GM18870 (cell line): Measurements from ENCODE around the gene FAM149B1.
"Not testable (repeated sequence)": the region's sequence is repeated elsewhere in the genome, so short reads cannot be mapped to it uniquely, and the experiment has no call there.

Experiments used
- ATAC-seq: cut with Tn5 transposase; IDR thresholded peaks from one replicate; pipeline ENCODE4 v1.9.1; 2021; ENCODE audit warnings: moderate library complexity; ENCODE audit not compliant: unreplicated experiment

The FAM149B1 gene

DNA sequence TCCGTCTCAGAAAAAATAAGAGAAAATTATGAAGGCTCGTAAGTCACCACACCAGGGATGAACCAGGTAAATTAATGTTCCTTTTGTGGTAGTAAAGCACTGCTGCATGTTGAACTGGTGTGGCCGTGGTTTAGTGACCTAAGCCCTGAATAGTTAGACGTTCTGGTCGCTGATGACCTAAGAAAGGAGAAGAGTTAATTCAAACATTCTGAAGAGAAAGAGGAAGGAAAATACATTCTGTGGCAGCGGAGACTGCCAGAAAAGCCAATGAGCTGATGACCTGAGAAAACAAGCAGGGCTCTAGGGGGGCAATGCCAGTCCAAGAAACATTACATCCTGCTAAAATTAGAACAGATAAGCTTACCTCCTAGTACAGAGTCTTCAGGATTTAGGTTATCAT is 61.6 kb downstream of the FAM149B1 start:
- ATAC-seq: no peak

DNA sequence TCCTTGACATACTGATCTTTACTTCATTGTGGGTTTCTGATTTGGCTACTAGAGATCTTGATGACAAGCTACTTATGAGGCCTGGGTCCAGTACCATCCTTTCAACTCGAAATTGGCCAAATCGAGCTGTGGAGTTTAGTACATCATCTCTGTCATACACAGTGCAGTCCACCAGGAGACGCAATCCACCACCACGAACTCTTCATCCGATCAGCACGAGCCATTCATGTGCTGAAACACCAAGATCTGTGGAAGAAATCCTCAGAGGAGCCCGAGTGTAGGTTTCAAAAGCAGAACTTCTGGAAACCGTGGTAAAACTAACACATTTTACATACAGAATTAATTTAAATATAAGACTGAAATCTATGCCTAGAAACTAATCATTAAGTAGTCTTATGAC is 65.0 kb downstream of the FAM149B1 start:
- ATAC-seq: no peak

DNA sequence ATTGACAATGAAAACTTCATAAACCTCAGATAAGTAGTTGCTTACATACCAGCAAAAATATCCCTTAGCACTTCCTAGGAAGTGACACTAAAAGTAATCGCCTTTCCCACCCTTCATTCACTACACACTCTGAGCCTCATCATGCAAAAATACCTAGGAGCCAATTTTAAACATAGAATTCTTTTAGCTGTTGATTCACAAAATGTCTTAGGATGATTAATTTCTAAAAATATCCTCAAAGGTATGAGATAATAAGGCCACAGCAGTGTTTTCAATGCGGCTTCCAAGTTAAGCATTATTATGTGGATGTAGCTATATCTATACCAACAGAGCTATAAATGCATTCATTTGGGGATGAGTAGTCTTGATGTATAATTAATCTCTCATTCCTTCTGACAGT is 66.0 kb downstream of the FAM149B1 start:
- no peak for ATAC-seq

DNA sequence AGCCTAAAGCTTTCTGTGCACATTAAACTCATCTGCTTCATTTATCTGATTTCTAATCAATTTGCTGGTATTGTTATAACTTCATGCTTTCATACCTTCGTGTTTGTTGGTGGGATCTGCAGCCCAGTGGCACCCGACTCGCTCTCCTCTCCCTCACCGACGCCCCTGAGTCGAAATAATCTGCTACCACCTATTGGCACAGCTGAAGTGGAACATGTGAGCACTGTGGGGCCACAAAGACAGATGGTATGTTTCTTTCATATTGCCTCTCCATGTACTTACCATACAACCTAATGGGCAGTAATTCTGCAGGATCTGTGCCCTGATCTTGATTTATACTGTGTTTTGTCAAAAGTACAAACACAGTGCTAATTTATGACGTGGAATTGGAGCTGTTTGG is 66.8 kb downstream of the FAM149B1 start:
- ATAC-seq: no peak

DNA sequence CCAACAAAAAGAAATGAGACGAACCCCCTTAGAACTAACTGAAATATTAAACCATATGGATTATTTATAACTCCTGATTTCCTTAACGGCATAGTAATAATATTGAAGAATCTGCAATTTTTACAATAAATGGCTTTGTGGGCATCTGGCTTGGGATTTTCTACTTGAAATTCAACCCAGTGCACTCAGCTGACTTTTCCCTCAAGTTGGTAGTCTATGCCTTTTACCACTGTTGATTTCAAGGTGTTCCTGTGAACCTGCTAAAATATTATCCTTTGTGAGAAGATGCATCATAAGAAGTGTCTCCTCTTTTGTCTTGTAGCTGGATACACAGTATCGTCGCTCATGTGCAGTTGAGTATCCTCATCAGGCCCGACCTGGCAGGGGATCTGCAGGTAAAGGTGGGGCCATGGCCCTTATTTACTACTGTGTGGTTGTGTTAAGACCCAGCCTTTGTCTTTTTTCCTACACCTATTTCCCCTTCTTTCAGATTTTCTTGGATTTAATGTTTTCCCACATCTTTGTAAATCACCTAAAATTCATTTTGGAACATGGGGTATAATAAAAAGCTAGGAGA is 71.2 kb downstream of the FAM149B1 start:
- ATAC-seq: no peak

DNA sequence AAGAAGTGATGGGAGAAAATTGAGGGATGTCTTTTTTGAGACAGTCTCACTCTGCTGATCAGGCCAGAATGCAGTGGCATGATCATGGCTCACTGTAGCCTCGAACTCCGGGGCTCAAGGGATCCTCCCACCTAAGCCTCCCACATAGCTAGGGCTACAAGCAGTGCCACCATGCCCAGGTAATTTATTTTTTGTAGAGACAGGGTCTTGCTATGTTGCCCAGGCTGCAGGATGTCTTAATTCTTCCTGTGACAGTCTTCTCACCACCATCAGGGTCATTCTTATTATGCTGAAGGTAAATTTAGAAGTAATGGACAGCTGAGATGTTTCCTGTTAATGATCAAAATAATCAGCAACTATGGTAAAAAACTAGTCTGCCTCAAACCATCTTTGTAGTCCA is 72.0 kb downstream of the FAM149B1 start:
- ATAC-seq: no peak

DNA sequence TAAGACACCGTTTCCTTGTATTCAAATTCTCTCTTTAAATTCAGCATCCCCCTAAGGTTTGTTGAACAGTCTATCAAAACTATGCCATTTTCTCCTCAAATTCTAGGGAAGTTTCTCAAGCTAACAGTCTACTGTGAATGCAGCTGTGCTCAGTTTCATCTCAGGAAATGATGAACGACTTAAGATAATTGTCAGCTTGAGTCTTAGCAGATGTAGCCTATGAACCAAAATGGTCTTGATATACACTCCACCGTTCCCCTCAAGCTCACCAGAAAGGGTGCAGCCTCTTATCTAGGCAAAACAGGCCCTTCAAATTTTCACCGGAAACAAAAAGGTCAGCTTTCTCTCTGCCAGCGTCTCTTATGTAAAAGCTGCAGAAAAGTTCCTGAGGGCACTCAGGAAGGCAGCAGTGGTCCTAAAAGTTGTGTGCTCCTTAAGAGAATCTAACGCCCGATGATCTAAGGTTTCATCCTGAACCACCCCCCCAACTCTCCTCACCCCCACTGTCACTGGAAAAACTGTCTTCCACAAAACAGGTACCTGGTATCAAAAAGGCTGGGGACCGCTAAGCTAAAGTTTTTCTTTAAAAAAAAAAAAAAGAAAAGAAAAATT is 77.1 kb downstream of the FAM149B1 start:
- ATAC-seq: no peak

DNA sequence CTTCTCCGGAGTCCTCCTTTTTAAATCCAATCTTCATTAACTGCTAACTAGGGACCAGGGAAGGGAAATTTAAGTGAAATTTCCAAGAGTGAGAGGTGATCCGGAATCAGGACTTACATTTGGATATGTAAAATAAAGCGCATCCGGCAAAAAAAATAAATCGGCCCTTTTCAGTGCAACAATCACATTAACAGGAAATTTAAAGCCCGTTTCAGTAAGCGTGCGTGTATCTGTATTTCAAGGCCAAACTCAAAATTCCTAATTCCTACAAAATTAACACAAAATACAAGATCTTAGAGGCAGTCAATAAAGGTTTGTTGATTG is 78.4 kb downstream of the FAM149B1 start:
- ATAC-seq: no peak

DNA sequence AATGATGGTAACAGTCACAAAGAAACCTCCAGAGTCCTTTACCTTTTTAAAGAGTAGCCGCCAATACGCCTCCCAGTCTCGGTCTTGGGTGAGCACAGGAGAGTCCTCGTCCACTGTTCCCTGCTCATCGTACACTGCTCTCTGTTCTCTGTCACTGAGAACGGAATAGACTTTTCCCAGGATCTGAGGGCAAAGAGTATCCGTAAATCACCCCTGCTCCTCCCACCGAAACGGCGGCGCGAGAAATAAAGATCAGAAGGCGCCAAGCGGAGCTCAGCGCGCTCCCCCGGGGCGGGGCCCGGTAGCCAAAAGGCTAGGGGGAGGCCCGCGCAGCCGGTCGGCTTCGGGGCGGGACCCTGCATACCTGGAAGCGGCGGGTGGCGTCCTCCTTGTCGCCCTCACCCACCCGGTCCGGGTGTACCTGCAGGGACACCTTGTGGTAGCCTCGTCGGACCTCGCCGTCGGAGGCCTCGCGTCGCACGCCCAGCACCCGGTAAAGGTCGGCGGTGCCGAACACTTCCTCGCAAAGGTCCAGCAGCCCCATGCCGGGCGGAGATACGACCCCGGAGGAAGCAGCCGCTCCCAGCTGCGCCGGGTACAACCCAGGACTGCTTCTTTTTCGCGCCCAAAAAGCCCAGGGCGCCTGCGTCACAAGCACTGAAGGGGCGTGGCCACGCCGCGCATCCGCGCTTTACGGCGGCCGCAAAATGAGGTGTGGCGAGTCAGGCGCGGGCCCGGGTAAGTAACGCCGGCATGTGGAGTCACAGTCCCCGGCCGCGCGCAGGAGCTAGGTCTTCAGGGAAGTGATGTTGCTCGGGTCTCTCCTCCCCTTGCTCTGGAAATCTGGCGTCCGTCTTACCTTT is 79.0 kb downstream of the FAM149B1 start, which contains the start of gene DNAJC9:
Gene DNAJC9 (minus strand): TSS at position 610 of the 863 bp plus-strand sequence. CDS start 66 bp downstream, at position 544.
- peak; percentile 73 for ATAC-seq

DNA sequence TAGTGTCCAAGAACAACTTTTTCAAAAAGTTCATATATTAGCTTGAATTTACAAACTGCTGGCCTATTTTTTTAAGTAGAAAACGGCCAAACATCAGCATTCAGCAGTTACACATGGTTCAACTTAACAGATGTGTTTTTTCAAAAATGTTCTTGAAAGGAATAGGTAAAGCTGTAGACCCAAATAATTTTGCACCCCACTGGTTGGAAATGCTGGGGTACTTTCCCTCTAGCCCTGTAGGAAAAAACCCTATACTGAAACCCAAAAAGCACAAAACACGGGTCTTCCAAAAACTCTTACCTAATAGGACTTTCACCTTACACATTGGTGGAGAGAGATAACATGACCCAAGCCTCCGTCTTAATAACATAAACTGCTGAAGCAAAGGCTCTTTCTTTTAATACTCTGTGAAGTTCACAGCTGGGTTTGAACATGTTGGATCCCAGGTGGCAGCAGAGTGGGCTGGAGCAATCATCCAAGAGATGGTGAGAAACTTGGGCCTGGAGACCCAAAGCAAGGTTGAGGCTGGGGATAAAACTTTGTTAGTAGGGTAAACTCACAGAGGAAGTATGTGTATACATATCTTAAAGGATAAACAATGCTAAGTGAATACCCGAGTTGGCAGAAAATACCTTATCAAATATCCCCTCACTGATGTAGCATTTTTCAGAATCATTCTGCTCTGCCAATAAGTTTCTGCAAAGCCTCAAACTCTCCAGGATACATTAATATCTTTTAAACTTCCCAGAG is 79.8 kb downstream of the FAM149B1 start:
- ATAC-seq: no peak

DNA sequence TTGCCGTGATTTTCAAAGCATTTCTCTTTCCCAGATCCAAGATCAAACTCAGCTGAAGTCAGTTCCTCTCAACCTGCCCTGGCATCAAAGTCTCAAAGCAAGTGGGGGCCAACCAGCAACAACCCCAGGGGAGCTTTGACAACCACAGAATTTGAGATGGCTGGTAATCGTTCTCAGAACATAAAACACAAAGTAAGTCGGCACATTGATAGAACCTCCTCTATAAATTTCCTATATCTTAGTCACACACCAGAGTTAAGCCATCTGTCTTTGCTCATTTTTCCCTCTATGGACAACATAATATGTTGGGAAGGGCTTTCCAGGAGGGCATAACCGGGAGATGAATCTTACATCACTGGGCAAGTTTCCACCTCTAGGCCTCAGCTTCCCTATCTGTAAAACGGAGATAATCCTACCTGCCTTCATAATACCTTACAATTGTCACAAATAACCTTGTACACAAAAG is 80.4 kb downstream of the FAM149B1 start:
- no peak for ATAC-seq

DNA sequence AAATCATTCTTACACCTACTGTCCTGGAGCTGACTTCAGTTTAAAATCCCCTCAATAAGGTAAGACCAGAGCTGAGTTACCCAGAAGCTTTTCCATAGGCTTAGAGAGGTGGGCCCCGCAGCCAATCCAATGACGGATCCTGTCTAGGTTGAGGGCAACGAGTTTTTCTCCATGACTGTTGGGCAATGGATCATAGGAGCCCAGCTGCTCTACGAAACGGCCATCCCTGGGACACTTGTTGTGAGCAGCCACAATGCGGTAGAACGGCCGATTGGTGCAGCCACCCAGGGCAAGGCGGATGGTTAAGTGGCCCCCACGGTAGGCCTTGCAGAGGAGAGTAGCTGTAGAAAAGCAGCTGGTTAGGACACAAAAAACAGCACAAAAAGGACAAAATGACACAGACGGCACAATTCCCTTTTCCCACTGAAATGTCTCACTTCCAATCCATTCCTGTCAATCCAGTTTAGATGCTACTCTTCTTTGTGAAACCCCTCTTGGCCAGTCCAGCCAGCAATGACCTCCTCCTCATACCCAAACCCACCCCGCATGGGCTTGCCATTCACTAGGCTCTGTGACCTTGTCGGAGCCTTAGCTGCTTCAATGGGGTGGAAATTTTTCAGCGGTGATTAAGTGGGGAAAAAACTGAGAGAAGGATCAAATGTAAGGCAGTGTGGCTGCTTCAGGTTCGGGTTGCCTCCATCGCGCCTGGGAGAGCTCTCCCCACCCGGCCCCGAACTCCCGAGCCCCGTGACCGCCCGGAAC is 83.9 kb downstream of the FAM149B1 start:
- ATAC-seq: no peak

DNA sequence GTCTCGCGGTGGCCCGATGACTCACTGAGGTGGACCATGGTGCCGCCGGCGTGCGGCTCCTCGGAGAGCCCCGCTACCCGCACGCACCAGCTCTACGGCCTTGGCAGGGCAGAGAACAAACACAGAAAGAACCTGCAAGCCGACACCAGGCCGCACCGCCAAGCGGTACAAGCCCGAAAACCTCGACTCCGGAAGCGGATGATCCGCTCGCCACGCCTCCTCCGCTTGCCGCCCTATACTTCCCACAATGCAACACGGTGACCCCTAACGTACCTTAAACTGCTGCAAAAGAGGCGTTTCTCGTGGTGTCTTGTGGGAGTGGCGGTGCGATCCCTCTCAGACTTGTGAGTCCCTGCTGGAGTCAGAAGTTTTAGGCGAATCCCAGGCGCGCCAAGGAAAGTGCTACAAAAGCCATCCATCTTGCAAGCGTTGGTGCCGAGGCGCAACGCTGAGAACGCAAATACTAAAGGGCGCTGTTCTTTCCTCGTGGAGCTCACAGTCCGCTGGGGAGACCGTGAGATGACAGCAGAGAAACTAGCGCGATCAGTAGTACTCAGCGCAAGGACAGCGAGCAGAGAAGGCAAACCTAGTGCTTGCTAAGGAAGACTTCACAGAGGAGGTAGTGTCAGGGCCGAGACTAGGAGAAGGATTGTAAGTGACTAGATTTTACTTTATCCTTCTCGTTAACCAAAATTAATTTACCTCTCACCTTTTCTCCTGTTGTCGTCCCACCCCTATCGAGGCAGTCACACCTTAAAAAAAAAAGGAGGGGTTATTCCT is 84.7 kb downstream of the FAM149B1 start, which contains the start of gene MRPS16:
Gene MRPS16 (minus strand): TSS at position 200 of the 780 bp plus-strand sequence. CDS start 162 bp downstream, at position 38.
- peak; percentile 70 for ATAC-seq

DNA sequence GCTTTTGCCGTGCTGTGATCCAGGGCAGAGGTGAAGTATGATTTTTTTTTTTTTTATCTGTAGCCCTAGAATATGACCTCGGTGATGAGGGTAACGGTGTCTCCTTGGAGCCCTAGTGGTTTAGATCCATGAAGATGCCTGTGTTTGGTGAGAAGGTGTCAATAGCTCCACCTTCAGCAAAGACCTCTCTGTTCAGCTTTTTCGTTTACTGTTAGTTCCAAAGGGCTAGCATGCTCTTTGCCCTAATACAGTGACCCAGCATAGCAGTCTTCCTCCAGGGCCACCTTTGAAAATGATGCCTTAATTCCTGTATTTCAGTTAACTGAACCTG is 85.3 kb downstream of the FAM149B1 start:
- no peak for ATAC-seq

DNA sequence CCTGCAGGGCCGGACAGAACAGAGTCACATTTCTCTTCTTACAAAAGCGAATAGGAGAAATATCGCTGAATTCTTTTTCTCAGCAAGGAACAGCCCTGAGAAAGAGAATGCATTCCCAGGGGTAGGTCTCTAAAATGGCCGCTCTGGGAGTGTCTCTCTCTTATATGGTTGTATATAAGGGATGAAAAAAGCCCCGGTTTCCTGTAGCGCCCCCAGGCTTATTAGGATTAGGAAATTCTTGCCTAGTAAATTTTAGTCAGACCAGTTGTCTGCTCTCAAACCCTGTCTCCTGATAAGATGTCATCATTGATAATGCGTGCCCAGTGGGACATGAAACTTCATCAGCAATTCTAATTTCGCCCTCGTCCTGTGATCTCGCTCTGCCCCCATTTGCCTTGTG is 90.7 kb downstream of the FAM149B1 start:
- not testable (repeated sequence) for ATAC-seq

DNA sequence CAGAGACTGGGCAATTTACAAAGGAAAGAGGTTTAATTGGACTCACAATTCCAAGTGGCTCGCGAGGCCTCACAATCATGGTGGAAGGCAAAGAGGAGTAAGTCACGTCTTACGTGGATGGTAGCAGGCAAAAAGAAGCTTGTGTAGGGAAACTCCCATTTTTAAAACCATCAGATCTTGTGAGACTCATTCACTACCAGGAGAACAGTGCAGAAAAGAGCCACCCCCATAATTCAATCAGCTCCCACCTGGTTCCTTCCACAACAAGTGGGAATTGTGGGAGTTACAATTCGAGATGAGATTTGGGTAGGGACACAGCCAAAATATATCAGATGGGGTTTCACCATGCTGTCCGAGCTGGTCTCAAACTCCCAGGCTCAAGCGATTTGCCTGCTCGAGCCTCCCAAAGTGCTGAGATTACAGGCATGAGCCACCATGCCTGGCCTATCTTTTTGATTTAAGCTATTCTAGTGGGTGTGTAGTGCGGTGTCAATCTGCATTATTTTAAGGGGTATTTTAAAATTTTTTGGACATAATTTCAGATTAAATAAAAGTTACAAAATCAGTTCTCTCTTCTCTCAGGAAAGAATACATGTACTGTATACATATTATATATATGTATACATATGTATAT is 93.6 kb downstream of the FAM149B1 start:
- ATAC-seq: no peak

DNA sequence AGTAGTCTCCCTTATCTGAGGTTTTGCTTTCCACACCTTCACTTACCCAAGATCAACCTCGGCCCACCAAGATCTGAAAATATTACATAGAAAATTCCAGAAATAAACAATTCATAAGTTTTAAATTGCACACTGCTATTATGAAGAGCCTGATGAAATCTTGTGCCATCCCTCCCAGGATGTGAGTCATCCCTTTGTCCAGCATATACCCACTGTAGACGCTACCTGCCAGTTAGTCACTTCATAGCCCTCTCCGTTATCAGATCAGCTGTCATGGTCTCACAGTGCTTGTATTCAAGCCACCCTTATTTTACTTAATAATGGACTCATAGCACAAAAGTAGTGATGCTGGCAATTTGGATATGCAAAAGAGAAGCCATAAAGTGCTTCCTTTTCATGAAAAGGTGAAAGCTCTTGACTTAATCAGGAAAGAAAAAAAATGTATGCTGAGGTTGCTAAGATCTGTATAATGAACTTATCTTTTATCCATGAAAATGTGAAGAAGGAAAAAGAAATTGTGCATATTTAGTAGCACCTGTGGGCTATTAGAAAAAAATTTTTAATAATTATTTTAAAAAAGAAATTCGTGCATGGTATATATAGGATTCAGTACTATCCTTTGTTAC is 94.3 kb downstream of the FAM149B1 start:
- no peak for ATAC-seq

DNA sequence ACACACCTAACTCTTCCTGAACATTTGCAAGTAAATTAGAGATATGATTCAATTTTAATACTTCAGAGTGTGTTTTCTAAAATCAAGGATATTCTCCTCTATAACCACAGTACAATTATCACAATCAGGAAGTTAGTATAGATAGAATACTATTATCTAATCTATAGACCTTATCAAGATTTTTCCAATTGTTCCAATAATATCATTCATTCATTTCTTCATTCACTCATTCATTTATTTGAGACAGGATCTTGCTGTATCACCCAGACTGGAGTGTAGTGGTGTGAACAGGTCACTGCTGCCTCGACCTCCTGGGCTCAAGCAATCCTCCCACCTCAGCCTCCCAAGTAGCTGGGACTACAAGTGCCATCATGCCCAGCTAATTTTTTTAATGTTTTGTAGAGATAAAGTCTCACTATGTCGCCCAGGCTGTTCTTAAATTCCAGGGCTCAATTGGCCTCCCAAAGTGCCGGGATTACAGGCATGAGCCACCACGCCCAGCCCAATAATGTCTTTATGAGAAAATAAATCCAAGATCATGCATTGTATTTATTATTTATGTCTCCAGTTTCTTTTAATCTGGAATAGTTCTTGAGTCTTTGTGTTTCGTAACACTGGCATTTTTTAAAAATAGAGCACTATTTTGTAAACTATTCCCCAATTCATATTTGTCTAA is 95.1 kb downstream of the FAM149B1 start:
- ATAC-seq: no peak
